Measurements from ENCODE around the gene NUP133. TPM values are rescaled to one million over a fixed set of nuclear protein-coding genes. Genes with fewer than 3 reads are reported as not detected.

NUP133 gene
- total and polyA plus RNA-seq, 10 of the 15 experiments (the other 5 are each of a cell fraction or from before 2014, with no cell fraction given) = 10.9 to 45.4 (median 29.2) TPM

DNA sequence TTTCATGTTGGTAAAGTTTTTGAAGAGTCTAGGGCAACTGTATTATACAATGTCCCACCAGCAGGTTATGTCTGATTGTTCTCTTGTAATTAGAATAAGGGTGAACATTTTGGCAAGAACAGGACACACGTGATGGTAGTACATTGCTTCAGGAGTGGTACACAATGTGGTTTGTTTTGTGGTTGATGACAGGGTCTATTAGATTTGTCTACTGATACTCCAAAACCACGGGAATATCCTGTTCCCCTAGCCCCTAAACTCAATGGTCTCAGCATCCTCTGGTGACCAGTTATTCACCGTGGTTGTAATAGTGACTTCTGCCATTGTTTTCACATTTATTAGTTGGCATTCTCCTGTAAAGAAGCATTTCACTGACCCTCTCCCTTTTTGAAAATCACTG lies 52.1 kb downstream of the NUP133 start:
- SMC1A ChIA-PET (ENCODE audit: uncharacterized antibody, unreplicated experiment) = no interaction called here
- Histone ChIP-seq H3K36me3 (ENCODE audit: control insufficient read depth in 2 of 2, insufficient read depth in 2 of 2, low read length in 1 of 2) (peaks cover 3 to 8% of the 10 kb centered on the region in 2 experiments), H3K79me2 (ENCODE audit: control insufficient read depth, insufficient read depth, low read length) (no peaks in the 10 kb centered on the region), H3K4me2 (ENCODE audit: control insufficient read depth, insufficient read depth) (no peak overlapping the region), H3K4me1 (ENCODE audit: control insufficient read depth, insufficient read depth, low read length) (no peaks in the 10 kb centered on the region), H3K9me3 (replicated peaks; ENCODE audit: control insufficient read depth, insufficient read depth, low read length) (no peaks in the 10 kb centered on the region), H4K20me1 (ENCODE audit: control insufficient read depth, insufficient read depth) (no peaks in the 10 kb centered on the region), H3K4me3 (no peak overlapping the region), H3K9ac (ENCODE audit: control insufficient read depth, insufficient read depth, low read length) (no peak overlapping the region), H3K27me3 (replicated peaks in 1 of 2; ENCODE audit: control insufficient read depth in 2 of 2, insufficient read depth in 2 of 2, low read length in 1 of 2) (no peaks in the 10 kb centered on the region), H3K27ac (ENCODE audit: control insufficient read depth, insufficient read depth) (no peak overlapping the region), H2AFZ (ENCODE audit: control insufficient read depth, low read depth, low read length) (no peak overlapping the region)
- CTCF ChIA-PET = no interaction called here
- RAD21 ChIA-PET (ENCODE audit: unreplicated experiment) = no interaction called here
- in situ Hi-C loops (cut with MboI) (no loop called here), intact Hi-C loops (cut with micrococcal nuclease; ENCODE audit: unreplicated experiment) (no loop called here)
- FAIRE-seq = no peak
- no peak for DNase-seq (ENCODE audit: low read depth, low spot score)
- POLR2A ChIA-PET = no interaction called here
- TF ChIP-seq, protein P1, sequence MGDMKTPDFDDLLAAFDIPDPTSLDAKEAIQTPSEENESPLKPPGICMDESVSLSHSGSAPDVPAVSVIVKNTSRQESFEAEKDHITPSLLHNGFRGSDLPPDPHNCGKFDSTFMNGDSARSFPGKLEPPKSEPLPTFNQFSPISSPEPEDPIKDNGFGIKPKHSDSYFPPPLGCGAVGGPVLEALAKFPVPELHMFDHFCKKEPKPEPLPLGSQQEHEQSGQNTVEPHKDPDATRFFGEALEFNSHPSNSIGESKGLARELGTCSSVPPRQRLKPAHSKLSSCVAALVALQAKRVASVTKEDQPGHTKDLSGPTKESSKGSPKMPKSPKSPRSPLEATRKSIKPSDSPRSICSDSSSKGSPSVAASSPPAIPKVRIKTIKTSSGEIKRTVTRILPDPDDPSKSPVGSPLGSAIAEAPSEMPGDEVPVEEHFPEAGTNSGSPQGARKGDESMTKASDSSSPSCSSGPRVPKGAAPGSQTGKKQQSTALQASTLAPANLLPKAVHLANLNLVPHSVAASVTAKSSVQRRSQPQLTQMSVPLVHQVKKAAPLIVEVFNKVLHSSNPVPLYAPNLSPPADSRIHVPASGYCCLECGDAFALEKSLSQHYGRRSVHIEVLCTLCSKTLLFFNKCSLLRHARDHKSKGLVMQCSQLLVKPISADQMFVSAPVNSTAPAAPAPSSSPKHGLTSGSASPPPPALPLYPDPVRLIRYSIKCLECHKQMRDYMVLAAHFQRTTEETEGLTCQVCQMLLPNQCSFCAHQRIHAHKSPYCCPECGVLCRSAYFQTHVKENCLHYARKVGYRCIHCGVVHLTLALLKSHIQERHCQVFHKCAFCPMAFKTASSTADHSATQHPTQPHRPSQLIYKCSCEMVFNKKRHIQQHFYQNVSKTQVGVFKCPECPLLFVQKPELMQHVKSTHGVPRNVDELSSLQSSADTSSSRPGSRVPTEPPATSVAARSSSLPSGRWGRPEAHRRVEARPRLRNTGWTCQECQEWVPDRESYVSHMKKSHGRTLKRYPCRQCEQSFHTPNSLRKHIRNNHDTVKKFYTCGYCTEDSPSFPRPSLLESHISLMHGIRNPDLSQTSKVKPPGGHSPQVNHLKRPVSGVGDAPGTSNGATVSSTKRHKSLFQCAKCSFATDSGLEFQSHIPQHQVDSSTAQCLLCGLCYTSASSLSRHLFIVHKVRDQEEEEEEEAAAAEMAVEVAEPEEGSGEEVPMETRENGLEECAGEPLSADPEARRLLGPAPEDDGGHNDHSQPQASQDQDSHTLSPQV (IDR thresholded peaks at IDR 0.05) = no peak
- no peak for TF ChIP-seq EP300 (IDR thresholded peaks at IDR 0.05; ENCODE audit: borderline replicate concordance in 1 of 2, control insufficient read depth in 1 of 2, low read depth in 2 of 2, low read length in 2 of 2)
- no TSS peak for BruUV-seq (replicated peaks)
- no peak for ATAC-seq
- 55% methylated on average over 3 of the region's 3 CpGs for WGBS (ENCODE audit: insufficient coverage, insufficient replicate concordance, low lambda C conversion rate, missing lambda C conversion rate)

DNA sequence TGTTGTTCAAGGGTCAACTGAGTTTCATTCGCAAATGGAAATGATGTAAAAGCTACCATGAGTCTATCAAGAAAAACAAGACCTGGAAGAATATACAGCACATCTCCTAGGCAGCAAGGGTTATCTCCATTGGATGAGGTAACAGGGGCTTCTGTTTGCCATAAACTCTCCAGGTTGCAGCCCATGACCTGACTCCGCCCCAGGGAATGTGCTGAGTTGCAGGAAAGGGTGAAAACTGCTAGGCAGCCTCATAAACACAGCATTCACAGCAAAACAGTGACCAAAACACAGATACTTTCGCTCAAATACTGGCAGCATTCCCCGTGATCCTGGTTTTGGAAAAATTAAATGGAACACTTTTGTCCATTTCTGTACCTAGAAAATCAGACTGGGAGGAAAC lies 54.1 kb downstream of the NUP133 start:
- FAIRE-seq (no peak), DNase-seq (ENCODE audit: low read depth, low spot score) (no peak), ATAC-seq (no peak)
- no TSS peak for BruUV-seq (replicated peaks)
- POLR2A ChIA-PET = no interaction called here
- no peak overlapping the region for H3K4me3 ChIP-seq
- H3K79me2 ChIP-seq (ENCODE audit: control insufficient read depth, insufficient read depth, low read length) = no peaks in the 10 kb centered on the region
- peaks cover 2 to 3% of the 10 kb centered on the region in 2 experiments; a peak in 3 of 4 replicates for H3K36me3 ChIP-seq (ENCODE audit: control insufficient read depth in 2 of 2, insufficient read depth in 2 of 2, low read length in 1 of 2)
- no peaks in the 10 kb centered on the region for H3K27me3 ChIP-seq (replicated peaks in 1 of 2; ENCODE audit: control insufficient read depth in 2 of 2, insufficient read depth in 2 of 2, low read length in 1 of 2)
- intact Hi-C loops (cut with micrococcal nuclease; ENCODE audit: unreplicated experiment) = no loop called here
- no peak overlapping the region for H3K4me2 ChIP-seq (ENCODE audit: control insufficient read depth, insufficient read depth)
- in situ Hi-C loops (cut with MboI) = no loop called here
- TF ChIP-seq RELA (IDR thresholded peaks at IDR 0.05; ENCODE audit: borderline replicate concordance, partially characterized antibody) = no peak
- no peak for TF ChIP-seq GATAD2B (conservative IDR thresholded peaks at IDR 0.05; ENCODE audit: low read depth)
- H3K9me3 ChIP-seq (replicated peaks; ENCODE audit: control insufficient read depth, insufficient read depth, low read length) = no peaks in the 10 kb centered on the region
- RAD21 ChIA-PET (ENCODE audit: unreplicated experiment) = no interaction called here
- SMC1A ChIA-PET (ENCODE audit: uncharacterized antibody, unreplicated experiment) = interaction anchor here (1.2 to 4.4 kb wide), 2 partner anchors 13 to 28 kb away, joined by 3 to 15 read pairs; no protein-coding TSS in a partner anchor
- H3K4me1 ChIP-seq (ENCODE audit: control insufficient read depth, insufficient read depth, low read length) = no peaks in the 10 kb centered on the region
- 100% methylated on average over 4 of the region's 4 CpGs for WGBS (ENCODE audit: insufficient coverage, insufficient replicate concordance, low lambda C conversion rate, missing lambda C conversion rate)
- no peak overlapping the region for H3K9ac ChIP-seq (ENCODE audit: control insufficient read depth, insufficient read depth, low read length)
- no peak overlapping the region for H2AFZ ChIP-seq (ENCODE audit: control insufficient read depth, low read depth, low read length)
- H3K27ac ChIP-seq (ENCODE audit: control insufficient read depth, insufficient read depth) = no peak overlapping the region
- H4K20me1 ChIP-seq (ENCODE audit: control insufficient read depth, insufficient read depth) = no peaks in the 10 kb centered on the region
- CTCF ChIA-PET = interaction anchor here (1.0 kb wide), 1 partner anchor 10 kb away, joined by 3 read pairs; no protein-coding TSS in a partner anchor
